GM19025 (cell line): ENCODE results near the gene ACOXL.
A peak's percentile ranks its signal among the peaks of the same experiment; 100 is the strongest.
"Not testable (repeated sequence)": the region's sequence is repeated elsewhere in the genome, so short reads cannot be mapped to it uniquely, and the experiment has no call there.

Experiments used
- ATAC-seq: cut with Tn5 transposase; IDR thresholded peaks from one replicate; pipeline ENCODE4 v1.9.1; 2021; ENCODE audit warnings: mild to moderate bottlenecking, low read depth, moderate library complexity; ENCODE audit not compliant: unreplicated experiment

The ACOXL gene

GRCh38 chr2:111030260-111030891 lies 298.0 kb downstream of the ACOXL start:
- ATAC-seq, result peak; percentile 74

GRCh38 chr2:111030945-111031344 lies 298.6 kb downstream of the ACOXL start:
- no peak for ATAC-seq

GRCh38 chr2:111031546-111032478 lies 299.4 kb downstream of the ACOXL start:
- ATAC-seq, result no peak

GRCh38 chr2:111032721-111033429 lies 300.5 kb downstream of the ACOXL start:
- ATAC-seq, result no peak

- no peak for ATAC-seq
Observed at GRCh38 chr2:111034146-111034545, 301.8 kb downstream of the ACOXL start.

GRCh38 chr2:111034606-111035005 lies 302.2 kb downstream of the ACOXL start:
- no peak for ATAC-seq

GRCh38 chr2:111035830-111036441 lies 303.6 kb downstream of the ACOXL start:
- peak; percentile 58 for ATAC-seq

GRCh38 chr2:111037128-111037527 lies 304.8 kb downstream of the ACOXL start:
- ATAC-seq, result no peak

GRCh38 chr2:111039628-111040383 lies 307.4 kb downstream of the ACOXL start:
- no peak for ATAC-seq

GRCh38 chr2:111041398-111042202 lies 309.2 kb downstream of the ACOXL start:
- ATAC-seq, result no peak

- ATAC-seq, result no peak
Observed at GRCh38 chr2:111042261-111042660, 309.9 kb downstream of the ACOXL start.

GRCh38 chr2:111042772-111043771 lies 310.7 kb downstream of the ACOXL start:
- peak; percentile 52 for ATAC-seq

- no peak for ATAC-seq
Observed at GRCh38 chr2:111044066-111044465, 311.7 kb downstream of the ACOXL start.

- not testable (repeated sequence) for ATAC-seq
Observed at GRCh38 chr2:111045236-111045635, 312.9 kb downstream of the ACOXL start.

GRCh38 chr2:111045771-111046444 lies 313.5 kb downstream of the ACOXL start:
- no peak for ATAC-seq

GRCh38 chr2:111046670-111047069 lies 314.3 kb downstream of the ACOXL start:
- ATAC-seq, result no peak
